ENCODE results near the gene ST6GALNAC5. TPM values are rescaled to one million over a fixed set of nuclear protein-coding genes. Genes with fewer than 3 reads are reported as not detected.
A peak's percentile ranks its signal among the peaks of the same experiment; 100 is the strongest.

Gene ST6GALNAC5
- total and polyA plus RNA-seq, 8 donors = 7.6 to 18.9 (median 10.0) TPM

DNA sequence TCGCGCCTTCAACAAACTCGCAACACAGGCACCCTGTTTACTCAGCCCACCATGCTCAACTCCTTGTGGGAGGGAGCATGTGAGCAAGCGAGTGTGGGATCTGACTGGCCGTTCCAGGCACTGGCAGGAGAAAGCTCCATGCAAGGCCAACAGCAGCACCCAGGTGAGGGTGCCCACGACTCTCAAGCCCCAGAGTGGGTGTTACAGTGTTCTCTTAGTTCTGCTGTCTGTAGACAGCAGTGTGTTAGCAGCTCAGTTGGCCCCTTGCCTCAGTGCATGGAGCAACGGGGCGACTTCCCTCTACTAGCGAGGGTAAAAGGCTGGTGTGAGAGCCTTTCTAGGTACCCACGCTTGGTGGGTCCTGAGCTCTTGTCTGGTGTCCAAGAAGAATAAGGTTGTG is 237.4 kb downstream of the ST6GALNAC5 start:
- H3K27ac ChIP-seq = no peak overlapping the region
- DNase-seq (peak in 1 of 4 donors; percentile 37), ATAC-seq (no peak)
- H3K27me3 ChIP-seq = no peaks in the 10 kb centered on the region
- no peak overlapping the region for H3K4me3 ChIP-seq
- intact Hi-C loops (cut with DNase I) = no loop called here
- no peaks in the 10 kb centered on the region for H3K36me3 ChIP-seq
- H3K4me1 ChIP-seq = no peaks in the 10 kb centered on the region
- no peaks in the 10 kb centered on the region for H3K9me3 ChIP-seq
- TF ChIP-seq, protein P1, sequence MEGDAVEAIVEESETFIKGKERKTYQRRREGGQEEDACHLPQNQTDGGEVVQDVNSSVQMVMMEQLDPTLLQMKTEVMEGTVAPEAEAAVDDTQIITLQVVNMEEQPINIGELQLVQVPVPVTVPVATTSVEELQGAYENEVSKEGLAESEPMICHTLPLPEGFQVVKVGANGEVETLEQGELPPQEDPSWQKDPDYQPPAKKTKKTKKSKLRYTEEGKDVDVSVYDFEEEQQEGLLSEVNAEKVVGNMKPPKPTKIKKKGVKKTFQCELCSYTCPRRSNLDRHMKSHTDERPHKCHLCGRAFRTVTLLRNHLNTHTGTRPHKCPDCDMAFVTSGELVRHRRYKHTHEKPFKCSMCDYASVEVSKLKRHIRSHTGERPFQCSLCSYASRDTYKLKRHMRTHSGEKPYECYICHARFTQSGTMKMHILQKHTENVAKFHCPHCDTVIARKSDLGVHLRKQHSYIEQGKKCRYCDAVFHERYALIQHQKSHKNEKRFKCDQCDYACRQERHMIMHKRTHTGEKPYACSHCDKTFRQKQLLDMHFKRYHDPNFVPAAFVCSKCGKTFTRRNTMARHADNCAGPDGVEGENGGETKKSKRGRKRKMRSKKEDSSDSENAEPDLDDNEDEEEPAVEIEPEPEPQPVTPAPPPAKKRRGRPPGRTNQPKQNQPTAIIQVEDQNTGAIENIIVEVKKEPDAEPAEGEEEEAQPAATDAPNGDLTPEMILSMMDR (IDR thresholded peaks at IDR 0.05) = no peak

Small RNAs within 50 kb of the gene (microRNA-seq; reads per million reads assigned to microRNA genes)
- gene MIR7156 = 0.14 to 0.34 reads per million in 2 donors

Data from left lung (tissue), 10 donors.